Activated CD8-positive, alpha-beta memory T cell treated with anti-CD3 and anti-CD28 coated beads, Interleukin-2, amount 50 U/mL, for 1 hour (primary cell): ENCODE results near the gene EAPP.
"Not testable (repeated sequence)": the region's sequence is repeated elsewhere in the genome, so short reads cannot be mapped to it uniquely, and the experiment has no call there.

Experiments used
- DNase-seq: peaks from one replicate; pipeline ENCODE4 v3.0.0-alpha.2; 2020; ENCODE audit errors: extremely low read depth

EAPP gene

DNA sequence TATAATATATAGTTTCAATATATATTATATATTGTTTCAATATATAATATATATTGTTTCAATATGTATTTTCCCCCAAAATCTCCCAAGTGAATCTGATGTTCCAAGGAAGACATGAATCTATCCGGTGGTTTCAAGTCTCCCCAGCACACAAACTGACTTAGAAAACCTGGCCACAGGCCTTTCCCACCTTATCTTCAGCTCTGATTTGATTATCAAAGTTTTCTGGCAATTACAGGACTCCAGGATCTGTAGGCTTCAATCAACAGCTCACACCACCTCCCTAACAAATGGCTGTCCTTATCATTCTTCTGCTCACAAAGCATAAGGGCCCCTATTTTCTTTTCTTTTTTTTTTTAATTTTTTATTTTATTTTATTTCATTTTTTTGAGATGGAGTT is 54.8 kb downstream of the EAPP start:
- DNase-seq = no peak

DNA sequence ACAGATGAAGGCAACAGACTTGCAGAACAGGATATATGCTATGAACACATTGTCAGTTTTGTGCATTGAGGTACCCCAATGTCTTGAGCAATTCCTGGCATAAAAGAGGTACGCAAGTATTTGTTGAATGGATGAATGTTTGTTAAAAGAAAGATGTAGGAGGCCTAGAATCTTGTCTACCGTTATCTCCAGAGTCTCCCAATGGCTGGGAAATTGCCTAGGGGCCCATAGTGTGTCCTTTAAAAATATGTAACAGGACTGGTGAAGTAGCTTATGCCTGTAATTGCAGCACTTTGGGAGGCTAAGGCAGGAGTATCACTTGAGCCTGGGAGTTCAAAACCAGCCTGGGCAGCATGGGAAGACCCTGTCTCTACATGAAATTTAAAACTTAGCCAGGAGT is 57.0 kb downstream of the EAPP start:
- DNase-seq = no peak

DNA sequence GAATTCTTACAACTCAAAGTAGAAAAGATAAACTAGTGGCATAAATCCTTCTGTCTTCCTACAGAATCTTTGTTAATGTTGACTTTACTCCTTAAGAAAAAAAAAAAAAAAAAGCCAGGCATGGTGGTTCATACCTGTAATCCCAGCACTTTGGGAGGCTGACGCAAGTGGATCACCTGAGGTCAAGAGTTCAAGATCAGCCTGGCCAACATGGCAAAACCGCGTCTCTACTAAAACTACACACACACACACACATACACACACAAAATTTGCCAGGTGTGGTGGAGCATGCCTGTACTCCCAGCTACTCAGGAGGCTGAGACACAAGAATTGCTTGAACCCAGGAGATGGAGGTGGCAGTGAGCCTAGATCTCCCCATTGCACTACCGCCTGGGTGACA is 59.8 kb downstream of the EAPP start:
- no peak for DNase-seq

DNA sequence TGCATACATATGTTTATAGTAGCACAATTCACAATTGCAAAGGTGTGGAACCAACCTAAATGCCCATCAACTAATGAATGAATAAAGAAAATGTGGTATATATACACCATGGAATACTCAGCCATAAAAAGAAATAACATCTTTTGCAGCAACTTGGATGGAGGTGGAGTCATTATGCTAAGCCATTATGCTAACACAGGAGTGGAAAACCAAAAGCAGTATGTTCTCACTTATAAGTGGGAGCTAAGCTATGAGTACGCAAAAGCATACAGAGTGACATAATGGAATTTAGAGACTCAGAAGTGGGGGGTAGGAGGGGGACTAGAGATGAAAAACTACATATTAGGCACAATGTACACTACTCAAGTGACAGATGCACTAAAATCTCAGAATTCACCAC is 61.2 kb downstream of the EAPP start:
- DNase-seq = no peak

DNA sequence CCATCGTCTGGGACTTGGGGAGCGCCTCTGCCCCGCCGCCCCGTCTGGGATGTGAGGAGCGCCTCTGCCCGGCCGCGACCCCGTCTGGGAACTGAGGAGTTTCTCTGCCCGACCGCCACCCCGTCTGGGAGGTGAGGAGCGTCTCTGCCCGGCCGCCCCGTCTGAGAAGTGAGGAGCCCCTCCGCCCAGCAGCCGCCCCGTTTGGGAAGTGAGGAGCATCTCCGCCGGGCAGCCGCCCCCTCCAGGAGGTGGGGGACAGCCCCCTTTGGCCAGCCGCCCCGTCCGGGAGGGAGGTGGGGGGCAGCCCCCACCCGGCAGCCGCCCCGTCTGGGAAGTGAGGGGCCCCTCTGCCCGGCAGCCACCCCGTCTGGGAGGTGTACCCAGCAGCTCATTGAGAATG is 63.5 kb downstream of the EAPP start:
- DNase-seq = not testable (repeated sequence)

DNA sequence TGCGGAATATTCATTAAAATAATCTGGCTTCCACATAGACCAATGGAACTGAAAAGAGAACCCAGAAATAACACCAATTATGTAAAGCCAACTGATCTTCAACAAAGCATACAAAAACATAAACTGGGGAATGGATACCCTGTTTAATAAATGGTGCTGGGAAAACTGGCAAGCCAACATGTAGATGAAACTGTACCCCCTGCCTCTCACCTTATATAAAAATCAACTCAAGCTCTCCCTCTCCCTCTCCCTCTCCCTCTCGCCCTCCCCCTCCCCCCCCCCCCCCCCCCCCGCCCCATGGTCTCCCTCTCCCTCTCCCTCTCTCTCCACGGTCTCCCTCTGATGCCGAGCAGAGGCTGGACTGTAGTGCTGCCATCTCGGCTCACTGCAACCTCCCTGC is 64.3 kb downstream of the EAPP start:
- no peak for DNase-seq

DNA sequence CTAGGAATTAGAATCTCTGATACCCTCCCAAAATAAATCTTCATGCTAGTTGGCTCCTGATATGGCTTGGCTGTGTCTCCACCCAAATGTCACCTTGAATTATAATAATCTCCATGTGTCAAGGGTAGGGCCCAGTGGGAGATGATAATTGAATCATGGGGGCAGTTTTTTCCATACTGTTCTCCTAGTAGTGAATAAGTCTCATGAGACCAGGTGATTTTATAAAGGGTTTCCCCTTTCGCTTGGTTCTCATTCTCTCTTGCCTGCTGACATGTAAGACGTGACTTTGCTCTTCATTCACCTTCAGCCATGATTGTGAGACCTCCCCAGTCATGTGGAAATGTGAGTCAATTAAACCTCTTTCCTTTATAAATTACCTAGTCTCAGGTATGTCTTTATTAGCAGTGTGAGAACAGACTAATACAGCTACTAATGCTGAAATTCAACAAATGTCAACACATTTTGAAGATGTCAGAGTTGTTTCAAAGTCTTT is 65.3 kb downstream of the EAPP start:
- DNase-seq = no peak

DNA sequence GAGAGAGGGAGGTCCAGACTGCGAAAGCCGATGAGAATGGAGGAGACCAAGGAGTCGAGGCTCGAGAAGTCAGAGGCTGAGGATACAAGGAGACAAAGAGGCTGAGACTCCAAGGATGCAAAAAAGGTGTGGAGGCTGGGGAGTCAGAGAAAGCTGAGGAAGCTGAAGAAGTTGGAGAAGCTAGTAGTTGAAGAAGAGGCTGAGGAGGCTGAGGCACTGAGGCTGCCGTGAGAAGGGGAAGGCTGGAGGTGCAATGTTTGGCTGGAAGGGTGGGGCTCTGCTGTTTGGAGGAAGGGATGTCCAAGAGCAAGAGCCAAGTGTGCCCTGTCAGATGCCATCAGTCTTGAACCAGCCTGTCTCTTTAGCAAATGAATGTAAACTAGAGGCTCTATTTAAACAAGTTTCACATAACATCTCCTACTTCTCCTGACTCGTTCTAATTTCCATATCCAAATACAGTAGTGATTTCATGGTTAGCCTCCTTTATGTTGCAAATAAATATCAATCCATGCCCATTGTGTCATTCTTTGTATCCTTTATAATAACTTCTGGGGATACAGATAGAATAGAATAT is 66.7 kb downstream of the EAPP start:
- DNase-seq = no peak

DNA sequence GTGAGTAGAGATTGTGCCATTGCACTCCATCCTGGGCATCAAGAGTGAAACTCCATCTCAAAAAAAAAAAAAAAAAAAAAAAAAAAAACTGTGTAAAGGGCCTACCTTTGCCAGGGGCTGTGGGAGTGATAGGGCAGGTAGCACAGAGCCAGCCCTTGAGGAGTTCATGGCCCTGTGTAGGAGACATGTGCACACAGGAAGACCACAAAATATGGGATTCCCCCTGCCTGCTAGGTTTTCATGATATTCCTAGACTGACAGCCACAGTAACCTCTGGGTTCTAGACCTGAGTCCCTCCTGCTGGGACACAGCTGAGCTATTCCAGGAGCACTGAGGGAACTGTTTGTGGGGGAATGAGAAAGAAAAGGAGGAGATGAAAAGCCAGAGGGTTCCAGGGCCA is 69.2 kb downstream of the EAPP start:
- DNase-seq = no peak

DNA sequence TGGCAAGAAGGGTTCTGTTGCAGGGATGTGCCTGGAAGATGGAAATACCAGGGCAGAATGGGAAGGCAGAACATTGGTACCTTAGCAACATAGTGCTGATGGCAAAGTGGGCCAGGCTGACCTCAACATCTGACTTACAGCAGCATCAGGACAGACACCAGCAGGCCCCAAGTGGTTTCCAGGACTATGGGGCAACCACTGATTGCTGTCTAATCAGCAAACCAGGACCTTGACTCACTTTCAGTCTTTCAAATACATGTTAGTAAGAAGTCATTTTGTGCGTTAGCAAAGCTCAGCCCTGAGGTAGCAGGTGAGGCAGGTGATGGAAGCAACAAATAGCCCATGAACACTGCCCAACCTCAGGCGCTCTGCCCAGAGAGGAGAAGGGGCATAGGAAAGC is 72.8 kb downstream of the EAPP start:
- DNase-seq = no peak
